MM.1S (cell line): ENCODE data around the gene DNAJC18.
A peak's percentile ranks its signal among the peaks of the same experiment; 100 is the strongest.
"Not testable (repeated sequence)": the region's sequence is repeated elsewhere in the genome, so short reads cannot be mapped to it uniquely, and the experiment has no call there.

Source experiments
- DNase-seq: peaks from one replicate; pipeline ENCODE4 v3.0.0-alpha.2; 2015
- H2AFZ ChIP-seq: fragments of 300-600 bp; sonication (generic); 2 replicates; pipeline ENCODE4 v1.6.0; 2016; ENCODE audit warnings: antibody characterized with exemption, low read length
- H3F3A ChIP-seq: fragments of 300-600 bp; sonication (generic); 2 replicates; pipeline ENCODE4 v1.6.1; 2016; ENCODE audit warnings: mild to moderate bottlenecking, antibody characterized with exemption, low read length, moderate library complexity, mixed read lengths; ENCODE audit not compliant: insufficient read depth
- H3K27ac ChIP-seq: fragments of 300-600 bp; sonication (generic); 2 replicates; pipeline ENCODE4 v1.5.1; 2016; ENCODE audit warnings: mild to moderate bottlenecking, low read length
- H3K27me3 ChIP-seq: fragments of 300-600 bp; sonication (generic); replicated peaks from 2 replicates; pipeline ENCODE4 v1.6.0; 2016; ENCODE audit warnings: low read length; ENCODE audit not compliant: insufficient read depth
- H3K36me3 ChIP-seq: fragments of 300-600 bp; sonication (generic); replicated peaks from 2 replicates; pipeline ENCODE4 v1.6.1; 2016; ENCODE audit warnings: mild to moderate bottlenecking, low read length, mixed read lengths; ENCODE audit not compliant: insufficient read depth
- H3K4me1 ChIP-seq: fragments of 300-600 bp; sonication (generic); 2 replicates; pipeline ENCODE4 v1.6.1; 2016; ENCODE audit warnings: low read length, mixed read lengths
- H3K4me2 ChIP-seq: fragments of 300-600 bp; sonication (generic); 2 replicates; pipeline ENCODE4 v1.6.0; 2016; ENCODE audit warnings: low read depth, low read length
- H3K4me3 ChIP-seq: fragments of 300-600 bp; sonication (generic); 2 replicates; pipeline ENCODE4 v1.5.1; 2016; ENCODE audit warnings: low read length, mixed read lengths
- H3K79me2 ChIP-seq: fragments of 300-600 bp; sonication (generic); 2 replicates; pipeline ENCODE4 v1.6.1; 2016; ENCODE audit warnings: mixed run types, low read length, mixed read lengths
- H3K9ac ChIP-seq: fragments of 300-600 bp; sonication (generic); 2 replicates; pipeline ENCODE4 v1.6.1; 2016; ENCODE audit warnings: low read length, mixed read lengths
- H3K9me2 ChIP-seq: fragments of 300-600 bp; sonication (generic); replicated peaks from 2 replicates; pipeline ENCODE4 v1.6.1; 2016; ENCODE audit warnings: mild to moderate bottlenecking, low read length, mixed read lengths; ENCODE audit not compliant: insufficient read depth
- H3K9me3 ChIP-seq: fragments of 300-600 bp; sonication (generic); replicated peaks from 2 replicates; pipeline ENCODE4 v1.6.1; 2016; ENCODE audit warnings: mild to moderate bottlenecking, low read length, mixed read lengths; ENCODE audit not compliant: insufficient read depth
- H4K20me1 ChIP-seq: fragments of 300-600 bp; sonication (generic); 2 replicates; pipeline ENCODE4 v1.6.1; 2016; ENCODE audit warnings: mild to moderate bottlenecking, low read length, moderate library complexity, mixed read lengths; ENCODE audit not compliant: insufficient read depth
- EZH2 ChIP-seq: fragments of 300-600 bp; sonication (generic); optimal IDR thresholded peaks from 2 replicates; pipeline ENCODE3; 2017; ENCODE audit warnings: low read depth, mild to moderate bottlenecking, antibody characterized with exemption, low read length, mixed read lengths
- EZH2phosphoT487 ChIP-seq: fragments of 300-600 bp; sonication (generic); IDR thresholded peaks from 2 replicates; pipeline ENCODE4 v1.6.1; 2018; ENCODE audit warnings: antibody characterized with exemption, low read length
- TF ChIP-seq, protein P1 (sequence below): fragments of 300-600 bp; sonication (generic); IDR thresholded peaks from 2 replicates; pipeline ENCODE4 v1.5.1; 2016; ENCODE audit warnings: antibody characterized with exemption, low read length, mixed read lengths

Gene DNAJC18

DNA sequence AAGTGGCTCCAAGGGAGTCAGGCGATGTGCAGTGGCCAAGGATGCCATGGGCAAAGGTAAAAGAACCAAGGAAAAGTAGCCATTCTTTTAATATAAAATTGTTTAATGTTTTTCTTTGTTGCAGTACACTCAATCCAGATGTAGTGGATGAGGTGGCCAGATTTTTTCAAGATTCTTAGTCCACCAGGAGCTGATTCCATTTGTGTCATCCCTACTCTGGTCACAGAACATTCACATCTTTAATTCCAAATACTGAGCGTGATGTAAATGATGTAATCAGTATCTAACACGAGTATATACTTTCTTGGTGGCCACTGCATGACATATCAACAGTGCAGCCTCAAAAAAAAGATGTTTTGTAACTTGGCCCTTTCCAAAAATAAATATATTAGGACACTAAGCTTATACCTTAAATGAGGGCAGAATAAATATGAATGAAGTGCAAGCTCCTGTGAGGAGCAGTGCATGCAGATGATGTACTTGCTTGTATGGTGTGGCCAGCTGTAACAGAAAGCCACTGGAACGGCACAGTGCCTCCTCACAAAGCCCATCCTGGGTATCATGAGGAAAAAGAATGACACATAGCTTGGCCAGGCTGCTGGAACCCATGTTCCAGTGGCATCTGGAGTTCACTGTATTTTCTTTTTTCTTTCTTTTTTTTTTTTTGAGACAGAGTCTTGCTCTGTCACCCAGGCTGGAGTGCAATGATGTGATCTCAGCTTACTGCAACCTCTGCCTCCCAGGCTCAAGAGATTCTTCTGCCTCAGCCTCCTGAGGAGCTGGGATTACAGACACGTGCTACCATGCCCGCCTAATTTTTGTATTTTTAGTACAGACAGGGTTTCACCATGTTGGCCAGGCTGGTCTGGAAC lies 29.0 kb downstream of the DNAJC18 start:
- no peaks in the 10 kb centered on the region for H3K9me3 ChIP-seq

DNA sequence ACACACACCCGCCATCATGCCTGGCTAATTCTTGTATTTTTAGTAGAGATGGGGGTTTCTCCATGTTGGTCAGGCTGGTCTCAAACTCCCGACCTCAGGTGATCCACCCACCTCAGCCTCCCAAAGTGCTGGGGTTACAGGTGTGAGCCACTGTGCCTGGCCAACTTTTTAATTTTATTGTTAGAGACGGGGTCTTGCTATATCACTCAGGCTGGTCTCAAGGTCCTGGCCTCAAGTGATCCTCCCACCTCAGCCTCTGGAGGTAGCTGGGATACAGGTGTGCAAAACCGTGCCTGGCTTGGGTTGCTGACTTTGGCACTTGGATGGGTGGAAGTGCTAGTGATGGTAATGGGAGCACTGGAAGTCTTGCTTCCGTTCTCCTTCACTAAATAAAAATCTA lies 30.2 kb downstream of the DNAJC18 start:
- Histone ChIP-seq H3K4me1 (peaks cover 35% of the 10 kb centered on the region), H3F3A (peaks cover 15% of the 10 kb centered on the region)
- H4K20me1 ChIP-seq, H3K79me2 ChIP-seq, H3K36me3 ChIP-seq, H2AFZ ChIP-seq, H3K9ac ChIP-seq, H3K27ac ChIP-seq, DNase-seq, H3K4me2 ChIP-seq, H3K4me3 ChIP-seq, H3K9me2 ChIP-seq, H3K9me3 ChIP-seq, H3K27me3 ChIP-seq: not testable (repeated sequence)

More for the DNA sequence above, 29.0 kb downstream of the DNAJC18 start:
- H3K4me3 ChIP-seq, result no peak overlapping the region
- no peaks in the 10 kb centered on the region for H3K9me2 ChIP-seq
- H3F3A ChIP-seq, result peaks cover 24% of the 10 kb centered on the region
- no peak for DNase-seq
- H4K20me1 ChIP-seq, result no peaks in the 10 kb centered on the region
- no peak overlapping the region for H3K9ac ChIP-seq
- H3K4me2 ChIP-seq, result no peak overlapping the region
- H3K27ac ChIP-seq, result no peak overlapping the region
- H3K79me2 ChIP-seq, result no peaks in the 10 kb centered on the region
- no peaks in the 10 kb centered on the region for H3K27me3 ChIP-seq
- no peak overlapping the region for H2AFZ ChIP-seq
- no peaks in the 10 kb centered on the region for H3K36me3 ChIP-seq
- H3K4me1 ChIP-seq, result peaks cover 38% of the 10 kb centered on the region
- TF ChIP-seq EZH2phosphoT487 (no peak), EZH2 (no peak)
- TF ChIP-seq, protein P1, sequence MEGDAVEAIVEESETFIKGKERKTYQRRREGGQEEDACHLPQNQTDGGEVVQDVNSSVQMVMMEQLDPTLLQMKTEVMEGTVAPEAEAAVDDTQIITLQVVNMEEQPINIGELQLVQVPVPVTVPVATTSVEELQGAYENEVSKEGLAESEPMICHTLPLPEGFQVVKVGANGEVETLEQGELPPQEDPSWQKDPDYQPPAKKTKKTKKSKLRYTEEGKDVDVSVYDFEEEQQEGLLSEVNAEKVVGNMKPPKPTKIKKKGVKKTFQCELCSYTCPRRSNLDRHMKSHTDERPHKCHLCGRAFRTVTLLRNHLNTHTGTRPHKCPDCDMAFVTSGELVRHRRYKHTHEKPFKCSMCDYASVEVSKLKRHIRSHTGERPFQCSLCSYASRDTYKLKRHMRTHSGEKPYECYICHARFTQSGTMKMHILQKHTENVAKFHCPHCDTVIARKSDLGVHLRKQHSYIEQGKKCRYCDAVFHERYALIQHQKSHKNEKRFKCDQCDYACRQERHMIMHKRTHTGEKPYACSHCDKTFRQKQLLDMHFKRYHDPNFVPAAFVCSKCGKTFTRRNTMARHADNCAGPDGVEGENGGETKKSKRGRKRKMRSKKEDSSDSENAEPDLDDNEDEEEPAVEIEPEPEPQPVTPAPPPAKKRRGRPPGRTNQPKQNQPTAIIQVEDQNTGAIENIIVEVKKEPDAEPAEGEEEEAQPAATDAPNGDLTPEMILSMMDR, result no peak

DNA sequence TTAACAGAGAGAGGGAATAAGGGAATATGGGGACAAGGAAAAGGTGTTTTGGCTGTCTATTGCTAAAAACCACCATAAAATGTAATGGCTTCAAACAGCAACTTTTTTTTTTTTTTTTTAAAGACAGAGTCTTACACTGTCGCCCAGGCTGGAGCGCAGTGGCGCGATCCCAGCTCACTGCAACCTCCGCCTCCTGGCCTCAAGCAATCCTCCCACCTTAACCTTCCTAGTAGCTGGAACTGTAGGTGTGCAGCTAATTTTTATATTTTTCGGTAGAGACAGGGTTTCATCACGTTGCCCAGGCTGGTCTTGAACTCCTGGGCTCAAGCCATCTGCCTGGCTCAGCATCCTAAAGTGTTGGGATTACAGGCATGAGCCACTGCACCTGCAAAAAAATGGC lies 31.1 kb downstream of the DNAJC18 start:
- H3K4me2 ChIP-seq, result no peak overlapping the region
- DNase-seq, result no peak
- no peak overlapping the region for H3K4me3 ChIP-seq

More for the DNA sequence above, 31.1 kb downstream of the DNAJC18 start:
- Histone ChIP-seq H3K9me2 (no peaks in the 10 kb centered on the region), H3K9ac (no peak overlapping the region), H4K20me1 (no peaks in the 10 kb centered on the region), H3K4me1 (peaks cover 30% of the 10 kb centered on the region), H3K79me2 (peaks cover under 1% of the 10 kb centered on the region; the same call in 1 of the 2 replicates), H3K9me3 (no peaks in the 10 kb centered on the region), H3K36me3 (no peaks in the 10 kb centered on the region), H3K27ac (no peak overlapping the region), H2AFZ (0 out of 2 replicates have a peak overlapping the region, but pooled peaks have one; percentile 25), H3F3A (peaks cover 14% of the 10 kb centered on the region), H3K27me3 (no peaks in the 10 kb centered on the region)
- TF ChIP-seq EZH2phosphoT487, result no peak
- TF ChIP-seq, protein P1, result no peak
- no peak for TF ChIP-seq EZH2
